GM12864 (cell line): Measurements from ENCODE around the gene ZDHHC3.

ENCODE experiments used
- DNase-seq: peaks from one replicate; pipeline ENCODE4 v3.0.0-alpha.2; 2011; ENCODE audit warnings: low read depth
- H3K4me3 ChIP-seq: 2 replicates; pipeline ENCODE4 v1.5.1; 2011; ENCODE audit warnings: mild to moderate bottlenecking, low read depth, low read length, control low read depth
- CTCF ChIP-seq: IDR thresholded peaks from 2 replicates; pipeline ENCODE4 v1.5.1; 2011; ENCODE audit warnings: low read depth, mild to moderate bottlenecking, moderate library complexity, low read length, control low read depth, inconsistent platforms; ENCODE audit errors: missing control alignments

The ZDHHC3 gene

DNA sequence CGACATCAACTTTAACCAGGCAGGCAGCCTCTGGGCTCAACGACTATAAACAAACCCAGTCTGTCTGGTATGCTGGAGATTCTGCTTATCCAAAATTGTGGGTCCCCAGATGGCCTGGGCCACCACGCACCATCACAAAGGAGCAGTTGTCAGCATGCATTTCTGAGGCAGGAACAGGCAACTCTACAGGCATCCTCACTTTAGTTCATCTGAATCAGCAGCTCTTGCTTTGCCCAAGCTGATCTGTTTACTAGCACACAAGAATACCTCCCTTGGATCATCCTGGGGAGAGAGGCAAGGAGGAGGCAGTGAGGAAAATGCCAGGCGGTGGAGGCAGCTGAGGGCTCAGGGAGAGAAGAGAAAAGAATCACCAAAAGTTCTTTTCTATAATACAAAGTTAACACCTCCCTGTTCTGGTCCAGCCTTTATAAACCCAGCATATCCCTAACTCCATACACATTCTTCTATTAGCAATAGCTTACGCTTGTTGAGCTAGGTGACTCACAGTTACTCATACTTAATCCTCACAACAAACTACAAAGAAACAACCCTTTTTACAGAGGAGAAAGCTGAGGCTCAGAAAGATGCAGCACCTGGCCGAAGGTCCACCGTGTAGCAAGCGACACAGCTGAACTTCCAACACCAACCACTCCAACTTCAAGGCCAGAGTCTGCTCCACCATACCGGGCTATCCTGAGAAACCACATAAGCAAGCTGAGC lies 33.6 kb downstream of the ZDHHC3 start:
- no peak overlapping the region for H3K4me3 ChIP-seq
- TF ChIP-seq CTCF: no peak
- DNase-seq: no peak

DNA sequence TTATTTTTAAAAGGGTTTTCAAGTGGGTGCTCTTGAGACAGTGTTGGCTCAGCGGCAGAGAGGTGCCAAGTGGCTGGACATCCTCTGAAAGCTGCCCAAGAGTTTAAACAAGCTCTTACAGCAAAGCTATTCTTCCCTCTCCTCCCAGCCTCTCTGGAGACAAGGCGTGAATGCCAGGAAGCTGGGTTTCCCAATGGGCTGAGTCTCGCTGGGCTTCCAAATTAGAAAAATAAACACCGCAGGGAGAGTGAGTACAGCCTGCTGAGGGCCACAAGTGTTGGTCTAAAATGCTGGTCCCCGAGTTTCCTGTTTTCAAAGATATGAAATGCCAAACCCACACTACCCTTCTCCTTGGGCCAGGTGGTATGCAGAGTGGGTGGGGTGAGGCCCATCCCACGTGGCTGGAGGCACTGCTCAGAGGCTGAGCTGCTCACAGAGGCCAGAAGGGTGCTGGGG lies 36.4 kb downstream of the ZDHHC3 start:
- DNase-seq: no peak
- TF ChIP-seq CTCF: no peak
- H3K4me3 ChIP-seq: no peak overlapping the region

- no peak overlapping the region for H3K4me3 ChIP-seq
- no peak for DNase-seq
- no peak for TF ChIP-seq CTCF
These were observed 42.7 kb downstream of the ZDHHC3 start for GRCh38 chr3:44932986-44933944.

DNA sequence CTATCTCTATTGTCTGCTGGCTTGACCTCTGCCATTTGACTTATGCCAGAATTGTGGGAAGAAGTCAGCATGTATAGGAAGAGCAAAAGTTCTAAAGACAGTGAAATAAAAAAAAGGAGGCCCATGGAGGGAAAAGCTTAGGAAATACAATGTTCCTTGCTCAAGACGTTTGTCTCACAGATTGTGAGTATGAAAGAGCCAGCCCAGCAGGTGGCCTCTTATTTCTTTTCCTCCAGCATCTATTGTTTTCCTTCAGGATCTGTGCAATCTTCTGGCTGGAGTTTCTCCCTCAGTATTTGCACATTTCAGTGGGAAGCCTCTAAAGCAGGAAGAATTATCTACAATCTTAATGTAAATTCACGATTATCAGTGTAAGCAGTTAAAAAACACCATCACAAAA lies 43.7 kb downstream of the ZDHHC3 start:
- no peak for TF ChIP-seq CTCF
- no peak for DNase-seq
- H3K4me3 ChIP-seq: no peak overlapping the region

GRCh38 chr3:44931791-44932190 lies 44.2 kb downstream of the ZDHHC3 start:
- H3K4me3 ChIP-seq: no peak overlapping the region
- TF ChIP-seq CTCF: no peak

DNA sequence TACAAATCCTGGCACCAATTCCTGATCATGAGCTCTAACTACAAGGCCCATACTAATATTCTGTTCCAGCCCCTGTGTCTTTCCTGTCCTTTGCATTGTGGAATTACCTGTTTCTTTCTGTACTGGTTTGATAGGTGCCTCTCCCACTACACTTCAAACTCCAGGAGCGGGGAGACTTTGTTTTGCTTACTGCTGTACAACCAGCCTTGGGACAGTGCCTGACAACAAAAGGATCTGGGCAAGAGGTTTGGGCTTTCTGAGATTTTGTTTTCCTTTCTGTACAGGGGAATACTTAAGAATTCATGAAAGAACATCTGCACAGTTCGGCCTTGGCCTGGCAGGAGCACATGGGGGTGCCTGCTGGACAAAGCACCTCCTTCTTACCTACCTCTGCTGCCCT lies 45.1 kb downstream of the ZDHHC3 start:
- DNase-seq: no peak
- TF ChIP-seq CTCF: no peak

More at GRCh38 chr3:44931791-44932190, 44.2 kb downstream of the ZDHHC3 start:
- no peak for DNase-seq

More for the DNA sequence above, 45.1 kb downstream of the ZDHHC3 start:
- H3K4me3 ChIP-seq: no peak overlapping the region
